Measurements from ENCODE around the gene DNAJB1. TPM values are rescaled to one million over a fixed set of nuclear protein-coding genes. Genes with fewer than 3 reads are reported as not detected.
A peak's percentile ranks its signal among the peaks of the same experiment; 100 is the strongest.

Gene DNAJB1
- total RNA-seq (2022) = 71.6 and 97.4 TPM in 2 replicates
- Bru-seq, nascent RNA = percentile 70 among the genes with signal in this experiment
- percentile 83 among the genes with signal in this experiment for BruChase-seq, experiment 1, labeled RNA remaining after a 6-hour chase
- BruChase-seq, experiment 2, labeled RNA remaining after a 2-hour chase = percentile 93 among the genes with signal in this experiment
- long read RNA-seq, transcript DNAJB1-208 (3 exons, 882 nt) = minor isoform, 6 of 156 reads
- long read RNA-seq, transcript DNAJB1-201 (3 exons, 2,264 nt) = major isoform, 122 of 156 reads
- long read RNA-seq, partial matches to known transcripts = 7 of 156 reads
- long read RNA-seq, other reads (novel, unspliced or antisense) = 21 of 156 reads

GRCh38 chr19:14517840-14518505, at the start of gene DNAJB1:
DNAJB1 (minus strand) TSS chr19:14518397; CDS start chr19:14518349, 48 bp downstream.
- no TSS peak for BruUV-seq (replicated peaks)
- DNase-seq (ENCODE audit: unreplicated experiment) = peak; percentile 85
- no peaks in the 10 kb centered on the region for H3K9me3 Mint-ChIP-seq (ENCODE audit: unreplicated experiment)
- no peak for TF ChIP-seq CTCF (IDR thresholded peaks at IDR 0.05; ENCODE audit: unreplicated experiment)
- ChIA-PET CTCF (interaction anchor here (0.6 to 7.9 kb wide), 4 partner anchors 13 to 605 kb away, joined by 3 to 53 read pairs (median 4); no protein-coding TSS in a partner anchor), POLR2A (interaction anchor here (0.6 to 15.7 kb wide), 38 partner anchors 8 to 1726 kb away, joined by 3 to 203 read pairs (median 4); partner anchors contain the start of genes ADGRE5, ASF1B, DDX39A and GIPC1)
- peak within 1 kb of the TSS; percentile 87 for H3K4me3 Mint-ChIP-seq (ENCODE audit: unreplicated experiment)
- H3K27me3 Mint-ChIP-seq (ENCODE audit: insufficient read depth, unreplicated experiment) = no peaks in the 10 kb centered on the region
- peak within 1 kb of the TSS; percentile 97 for H3K27ac Mint-ChIP-seq (ENCODE audit: low read depth, unreplicated experiment)
- intact Hi-C loops (cut with micrococcal nuclease) = loop anchor here (2.0 kb wide), 1 partner anchor 33 kb away; no protein-coding TSS in a partner anchor
- peaks cover 23% of the 10 kb centered on the region for H3K4me1 Mint-ChIP-seq (ENCODE audit: insufficient read depth, unreplicated experiment)
- H3K36me3 Mint-ChIP-seq (ENCODE audit: insufficient read depth, unreplicated experiment) = peaks cover 58% of the 10 kb centered on the region

- Mint-ChIP-seq H3K9me3 (ENCODE audit: unreplicated experiment) (no peaks in the 10 kb centered on the region), H3K27ac (ENCODE audit: low read depth, unreplicated experiment) (no peak overlapping the region), H3K4me3 (ENCODE audit: unreplicated experiment) (no peak overlapping the region), H3K36me3 (ENCODE audit: insufficient read depth, unreplicated experiment) (no peaks in the 10 kb centered on the region), H3K27me3 (ENCODE audit: insufficient read depth, unreplicated experiment) (no peaks in the 10 kb centered on the region), H3K4me1 (ENCODE audit: insufficient read depth, unreplicated experiment) (peaks cover 11% of the 10 kb centered on the region)
- POLR2A ChIA-PET = interaction anchor here (1.2 kb wide), 1 partner anchor 61 kb away, joined by 3 read pairs; no protein-coding TSS in a partner anchor
- DNase-seq (ENCODE audit: unreplicated experiment) = no peak
- BruUV-seq (replicated peaks) = no TSS peak
- intact Hi-C loops (cut with micrococcal nuclease) = no loop called here
- CTCF ChIA-PET = interaction anchor here (0.6 kb wide), 3 partner anchors 209 to 1012 kb away, joined by 3 to 4 read pairs (median 3); no protein-coding TSS in a partner anchor
- TF ChIP-seq CTCF (IDR thresholded peaks at IDR 0.05; ENCODE audit: unreplicated experiment) = no peak
These were observed 48.9 kb upstream of the DNAJB1 start for GRCh38 chr19:14567079-14567478.

GRCh38 chr19:14566712-14567077, 48.5 kb upstream of the DNAJB1 start:
- ChIA-PET POLR2A (no interaction called here), CTCF (interaction anchor here (0.6 kb wide), 1 partner anchor 237 kb away, joined by 3 read pairs; no protein-coding TSS in a partner anchor)
- no peak overlapping the region for H3K4me3 Mint-ChIP-seq (ENCODE audit: unreplicated experiment)
- intact Hi-C loops (cut with micrococcal nuclease) = no loop called here
- no peak for DNase-seq (ENCODE audit: unreplicated experiment)
- no peak overlapping the region for H3K27ac Mint-ChIP-seq (ENCODE audit: low read depth, unreplicated experiment)
- no peaks in the 10 kb centered on the region for H3K9me3 Mint-ChIP-seq (ENCODE audit: unreplicated experiment)
- no peak for TF ChIP-seq CTCF (IDR thresholded peaks at IDR 0.05; ENCODE audit: unreplicated experiment)
- BruUV-seq (replicated peaks) = no TSS peak
- no peaks in the 10 kb centered on the region for H3K27me3 Mint-ChIP-seq (ENCODE audit: insufficient read depth, unreplicated experiment)
- peaks cover 15% of the 10 kb centered on the region for H3K4me1 Mint-ChIP-seq (ENCODE audit: insufficient read depth, unreplicated experiment)
- H3K36me3 Mint-ChIP-seq (ENCODE audit: insufficient read depth, unreplicated experiment) = no peaks in the 10 kb centered on the region
